K562 (cell line): ENCODE results near the gene PXK.

ENCODE experiments used
- EP300 ChIP-seq: IDR thresholded peaks from 2 replicates; pipeline ENCODE4 v1.6.1; 2012; ENCODE audit warnings: low read length, improper control_type of control experiment
- GATAD2B ChIP-seq: fragments of 450-650 bp; IDR thresholded peaks from 2 replicates; pipeline ENCODE4 v1.6.1; 2017; ENCODE audit warnings: mild to moderate bottlenecking, borderline replicate concordance
- MED1 ChIP-seq: sonication (generic); formaldehyde crosslinking; IDR thresholded peaks from 2 replicates; pipeline ENCODE4 v1.8.1; 2023; ENCODE audit warnings: missing genetic modification reagents, borderline replicate concordance
- MTF1 ChIP-seq: fragments of 250-450 bp; sonication (Bioruptor Pico); IDR thresholded peaks from 2 replicates; pipeline ENCODE4 v1.9.0; 2021; ENCODE audit warnings: moderate library complexity, mild to moderate bottlenecking, inconsistent platforms, borderline replicate concordance
- POLR2A ChIP-seq: fragments of 450-650 bp; conservative IDR thresholded peaks from 2 replicates; pipeline ENCODE4 v1.6.1; 2016
- SP1 ChIP-seq: sonication (generic); formaldehyde crosslinking; IDR thresholded peaks from 2 replicates; pipeline ENCODE4 v1.8.1; 2022; ENCODE audit warnings: mild to moderate bottlenecking, missing genetic modification reagents
- TEAD2 ChIP-seq: fragments of 450-650 bp; IDR thresholded peaks from 2 replicates; pipeline ENCODE4 v1.6.1; 2016; ENCODE audit warnings: missing genetic modification characterization, control low read depth, missing compliant biosample characterization
- ZNF644 ChIP-seq: fragments of 200-800 bp; sonication (Bioruptor generic); IDR thresholded peaks from 2 replicates; pipeline ENCODE4 v1.6.1; 2016; ENCODE audit warnings: low read depth, missing genetic modification characterization, missing compliant biosample characterization
- TF ChIP-seq, protein P1 (sequence below): sonication (generic); formaldehyde crosslinking; IDR thresholded peaks from 2 replicates; pipeline ENCODE4 v1.8.1; 2023; ENCODE audit warnings: mild to moderate bottlenecking, missing genetic modification reagents
- TF ChIP-seq, protein P2 (sequence below), 2 experiments: fragments of 450-650 bp in 1 of 2; sonication (generic) in 1 of 2; formaldehyde crosslinking in 1 of 2; IDR thresholded peaks in 1 of 2; conservative IDR thresholded peaks in 1 of 2; 2 replicates each; pipeline versions ENCODE4 v1.6.1 to v1.8.1; 2016 to 2023; ENCODE audit warnings: mild to moderate bottlenecking in 2 of 2, moderate library complexity in 2 of 2, inconsistent platforms in 1 of 2, missing genetic modification reagents in 1 of 2

DNA sequence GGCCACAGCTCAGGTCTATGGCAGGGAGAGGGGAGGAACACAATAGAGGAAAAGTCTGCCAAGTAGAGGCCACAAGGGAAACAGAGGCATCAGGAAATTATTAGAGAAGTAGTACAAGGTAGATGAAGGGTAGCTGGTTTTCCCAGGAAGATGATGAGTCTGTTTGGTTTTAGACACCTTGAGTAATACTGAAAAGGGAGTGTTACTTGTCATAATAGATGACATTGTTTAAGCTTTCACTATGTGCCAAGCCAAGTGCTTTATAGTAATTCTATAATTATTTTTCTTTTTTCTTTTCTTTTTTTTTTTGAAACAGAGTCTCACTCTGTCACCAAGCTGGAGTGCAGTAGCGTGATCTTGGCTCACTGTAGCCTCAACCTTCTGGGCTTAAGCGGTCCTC, 13.7 kb downstream of the PXK start:
- no peak for TF ChIP-seq GATAD2B
- TF ChIP-seq SP1 (CRISPR knock-in tag), result no peak
- TF ChIP-seq TEAD2, result no peak
- TF ChIP-seq, protein P1, sequence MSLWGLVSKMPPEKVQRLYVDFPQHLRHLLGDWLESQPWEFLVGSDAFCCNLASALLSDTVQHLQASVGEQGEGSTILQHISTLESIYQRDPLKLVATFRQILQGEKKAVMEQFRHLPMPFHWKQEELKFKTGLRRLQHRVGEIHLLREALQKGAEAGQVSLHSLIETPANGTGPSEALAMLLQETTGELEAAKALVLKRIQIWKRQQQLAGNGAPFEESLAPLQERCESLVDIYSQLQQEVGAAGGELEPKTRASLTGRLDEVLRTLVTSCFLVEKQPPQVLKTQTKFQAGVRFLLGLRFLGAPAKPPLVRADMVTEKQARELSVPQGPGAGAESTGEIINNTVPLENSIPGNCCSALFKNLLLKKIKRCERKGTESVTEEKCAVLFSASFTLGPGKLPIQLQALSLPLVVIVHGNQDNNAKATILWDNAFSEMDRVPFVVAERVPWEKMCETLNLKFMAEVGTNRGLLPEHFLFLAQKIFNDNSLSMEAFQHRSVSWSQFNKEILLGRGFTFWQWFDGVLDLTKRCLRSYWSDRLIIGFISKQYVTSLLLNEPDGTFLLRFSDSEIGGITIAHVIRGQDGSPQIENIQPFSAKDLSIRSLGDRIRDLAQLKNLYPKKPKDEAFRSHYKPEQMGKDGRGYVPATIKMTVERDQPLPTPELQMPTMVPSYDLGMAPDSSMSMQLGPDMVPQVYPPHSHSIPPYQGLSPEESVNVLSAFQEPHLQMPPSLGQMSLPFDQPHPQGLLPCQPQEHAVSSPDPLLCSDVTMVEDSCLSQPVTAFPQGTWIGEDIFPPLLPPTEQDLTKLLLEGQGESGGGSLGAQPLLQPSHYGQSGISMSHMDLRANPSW (CRISPR knock-in tag), result no peak
- TF ChIP-seq MTF1 (CRISPR knock-in tag), result no peak
- TF ChIP-seq MED1 (CRISPR knock-in tag), result no peak
- no peak for TF ChIP-seq ZNF644 (tag)
- TF ChIP-seq, protein P2, sequence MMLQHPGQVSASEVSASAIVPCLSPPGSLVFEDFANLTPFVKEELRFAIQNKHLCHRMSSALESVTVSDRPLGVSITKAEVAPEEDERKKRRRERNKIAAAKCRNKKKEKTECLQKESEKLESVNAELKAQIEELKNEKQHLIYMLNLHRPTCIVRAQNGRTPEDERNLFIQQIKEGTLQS (IDR thresholded peaks at IDR 0.05), result no peak
- TF ChIP-seq, protein P2 (CRISPR knock-in tag; conservative IDR thresholded peaks at IDR 0.05), result no peak
- no peak for TF ChIP-seq EP300
- TF ChIP-seq POLR2A, result no peak
